Measurements from ENCODE around the gene HLA-DQA1. TPM values are rescaled to one million over a fixed set of nuclear protein-coding genes. Genes with fewer than 3 reads are reported as not detected.

HLA-DQA1 gene
- total and polyA plus RNA-seq, 10 of the 15 experiments (the other 5 are each of a cell fraction or from before 2014, with no cell fraction given), result 289 to 1,769 (median 460) TPM

- DNase-seq (ENCODE audit: low read depth, low spot score), result no peak
- Histone ChIP-seq H2AFZ (ENCODE audit: control insufficient read depth, low read depth, low read length) (no peak overlapping the region), H3K27me3 (replicated peaks in 1 of 2; ENCODE audit: control insufficient read depth in 2 of 2, insufficient read depth in 2 of 2, low read length in 1 of 2) (no peaks in the 10 kb centered on the region), H3K4me3 (no peak overlapping the region), H3K79me2 (ENCODE audit: control insufficient read depth, insufficient read depth, low read length) (no peaks in the 10 kb centered on the region; the same call in none of the 2 replicates), H3K4me2 (ENCODE audit: control insufficient read depth, insufficient read depth) (no peak overlapping the region), H3K9me3 (replicated peaks; ENCODE audit: control insufficient read depth, insufficient read depth, low read length) (no peaks in the 10 kb centered on the region), H3K27ac (ENCODE audit: control insufficient read depth, insufficient read depth) (peak overlapping the region; percentile 98), H3K36me3 (ENCODE audit: control insufficient read depth in 2 of 2, insufficient read depth in 2 of 2, low read length in 1 of 2) (no peaks in the 10 kb centered on the region), H3K9ac (ENCODE audit: control insufficient read depth, insufficient read depth, low read length) (no peak overlapping the region; the same call in 1 of the 2 replicates), H3K4me1 (ENCODE audit: control insufficient read depth, insufficient read depth, low read length) (peaks cover 24% of the 10 kb centered on the region), H4K20me1 (ENCODE audit: control insufficient read depth, insufficient read depth) (no peaks in the 10 kb centered on the region)
- intact Hi-C loops (cut with micrococcal nuclease; ENCODE audit: unreplicated experiment) (loop anchor here (5.0 kb wide), 2 partner anchors 43 to 187 kb away; partner anchors contain the start of genes HLA-DQB1 and HLA-DRA), in situ Hi-C loops (cut with MboI) (loop anchor here (25.0 kb wide), 1 partner anchor 1062 kb away; the partner anchor contains the start of gene LTA)
- no TSS peak for BruUV-seq (replicated peaks)
- RAD21 ChIA-PET (ENCODE audit: unreplicated experiment), result interaction anchor here (1.0 to 7.4 kb wide), 5 partner anchors 12 to 185 kb away, joined by 3 to 102 read pairs (median 13); partner anchors contain the start of genes HLA-DQA1 and HLA-DRA
- SMC1A ChIA-PET (ENCODE audit: uncharacterized antibody, unreplicated experiment), result interaction anchor here (0.6 to 6.9 kb wide), 4 partner anchors 12 to 79 kb away, joined by 3 to 124 read pairs (median 22); partner anchors contain the start of genes HLA-DQA1 and HLA-DQB1
- CTCF ChIA-PET, result interaction anchor here (1.0 to 1.3 kb wide), 3 partner anchors 23 to 76 kb away, joined by 3 to 4 read pairs (median 3); no protein-coding TSS in a partner anchor
- whole genome bisulfite sequencing (ENCODE audit: insufficient coverage, insufficient replicate concordance, low lambda C conversion rate, missing lambda C conversion rate), result 0% methylated on average over 1 of the region's 3 CpGs
- no peak for ATAC-seq
- FAIRE-seq, result no peak
- POLR2A ChIA-PET, result interaction anchor here (1.1 to 6.7 kb wide), 6 partner anchors 11 to 43 kb away, joined by 3 to 117 read pairs (median 18); partner anchors contain the start of genes HLA-DQA1, HLA-DQB1 and HLA-DRB1
- TF ChIP-seq CEBPZ (IDR thresholded peaks at IDR 0.05; ENCODE audit: low read depth, low read length) (no peak), ZNF622 (IDR thresholded peaks at IDR 0.05) (no peak), MTA2 (IDR thresholded peaks at IDR 0.05; ENCODE audit: low read depth) (no peak), JUNB (IDR thresholded peaks at IDR 0.05) (no peak), PBX3 (IDR thresholded peaks at IDR 0.05; ENCODE audit: insufficient replicate concordance, low read depth, low read length) (no peak), MLLT1 (IDR thresholded peaks at IDR 0.05) (no peak), ZBTB33 (IDR thresholded peaks at IDR 0.05) (no peak), EP300 (IDR thresholded peaks at IDR 0.05; ENCODE audit: borderline replicate concordance in 1 of 2, control insufficient read depth in 1 of 2, low read depth in 2 of 2, low read length in 2 of 2) (no peak), ZBTB40 (IDR thresholded peaks at IDR 0.05; ENCODE audit: borderline replicate concordance) (no peak)
Measured at GRCh38 chr6:32624565-32624964, 12.6 kb upstream of the HLA-DQA1 start.
